Measurements from ENCODE around the gene CCDC13. TPM values are rescaled to one million over a fixed set of nuclear protein-coding genes. Genes with fewer than 3 reads are reported as not detected.

CCDC13 gene
- total RNA-seq, 1 experiment from 2014 or later: 0.82 TPM

- in situ Hi-C loops (cut with HindIII; ENCODE audit: low pct_unique_long_range_greater_than_20kb, low sequenced_read_pairs) (no loop called here), intact Hi-C loops (cut with micrococcal nuclease; ENCODE audit: unreplicated experiment) (no loop called here)
- Histone ChIP-seq H3K4me3 (ENCODE audit: low read depth in 2 of 2, low read length in 2 of 2) (no peak overlapping the region), H3K36me3 (ENCODE audit: control insufficient read depth, insufficient read depth, low read length) (no peaks in the 10 kb centered on the region), H3K4me1 (ENCODE audit: control insufficient read depth, insufficient read depth, low read length) (no peaks in the 10 kb centered on the region), H3K9me3 (ENCODE audit: control insufficient read depth, insufficient read depth, low read depth, low read length) (no peaks in the 10 kb centered on the region), H3K27me3 (ENCODE audit: control insufficient read depth, insufficient read depth, low read length) (no peaks in the 10 kb centered on the region), H3K27ac (ENCODE audit: low read length) (no peak overlapping the region)
- DNase-seq (ENCODE audit: low read depth, low spot score) (no peak), ATAC-seq (no peak)
- no peak for TF ChIP-seq POLR2AphosphoS5 (IDR thresholded peaks at IDR 0.05; ENCODE audit: low read depth, low read length)
- TF ChIP-seq, protein P1, sequence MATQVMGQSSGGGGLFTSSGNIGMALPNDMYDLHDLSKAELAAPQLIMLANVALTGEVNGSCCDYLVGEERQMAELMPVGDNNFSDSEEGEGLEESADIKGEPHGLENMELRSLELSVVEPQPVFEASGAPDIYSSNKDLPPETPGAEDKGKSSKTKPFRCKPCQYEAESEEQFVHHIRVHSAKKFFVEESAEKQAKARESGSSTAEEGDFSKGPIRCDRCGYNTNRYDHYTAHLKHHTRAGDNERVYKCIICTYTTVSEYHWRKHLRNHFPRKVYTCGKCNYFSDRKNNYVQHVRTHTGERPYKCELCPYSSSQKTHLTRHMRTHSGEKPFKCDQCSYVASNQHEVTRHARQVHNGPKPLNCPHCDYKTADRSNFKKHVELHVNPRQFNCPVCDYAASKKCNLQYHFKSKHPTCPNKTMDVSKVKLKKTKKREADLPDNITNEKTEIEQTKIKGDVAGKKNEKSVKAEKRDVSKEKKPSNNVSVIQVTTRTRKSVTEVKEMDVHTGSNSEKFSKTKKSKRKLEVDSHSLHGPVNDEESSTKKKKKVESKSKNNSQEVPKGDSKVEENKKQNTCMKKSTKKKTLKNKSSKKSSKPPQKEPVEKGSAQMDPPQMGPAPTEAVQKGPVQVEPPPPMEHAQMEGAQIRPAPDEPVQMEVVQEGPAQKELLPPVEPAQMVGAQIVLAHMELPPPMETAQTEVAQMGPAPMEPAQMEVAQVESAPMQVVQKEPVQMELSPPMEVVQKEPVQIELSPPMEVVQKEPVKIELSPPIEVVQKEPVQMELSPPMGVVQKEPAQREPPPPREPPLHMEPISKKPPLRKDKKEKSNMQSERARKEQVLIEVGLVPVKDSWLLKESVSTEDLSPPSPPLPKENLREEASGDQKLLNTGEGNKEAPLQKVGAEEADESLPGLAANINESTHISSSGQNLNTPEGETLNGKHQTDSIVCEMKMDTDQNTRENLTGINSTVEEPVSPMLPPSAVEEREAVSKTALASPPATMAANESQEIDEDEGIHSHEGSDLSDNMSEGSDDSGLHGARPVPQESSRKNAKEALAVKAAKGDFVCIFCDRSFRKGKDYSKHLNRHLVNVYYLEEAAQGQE (IDR thresholded peaks at IDR 0.05; ENCODE audit: insufficient read depth in 1 of 2, low read depth in 2 of 2, low read length in 1 of 2): no peak
- TF ChIP-seq, protein P2, sequence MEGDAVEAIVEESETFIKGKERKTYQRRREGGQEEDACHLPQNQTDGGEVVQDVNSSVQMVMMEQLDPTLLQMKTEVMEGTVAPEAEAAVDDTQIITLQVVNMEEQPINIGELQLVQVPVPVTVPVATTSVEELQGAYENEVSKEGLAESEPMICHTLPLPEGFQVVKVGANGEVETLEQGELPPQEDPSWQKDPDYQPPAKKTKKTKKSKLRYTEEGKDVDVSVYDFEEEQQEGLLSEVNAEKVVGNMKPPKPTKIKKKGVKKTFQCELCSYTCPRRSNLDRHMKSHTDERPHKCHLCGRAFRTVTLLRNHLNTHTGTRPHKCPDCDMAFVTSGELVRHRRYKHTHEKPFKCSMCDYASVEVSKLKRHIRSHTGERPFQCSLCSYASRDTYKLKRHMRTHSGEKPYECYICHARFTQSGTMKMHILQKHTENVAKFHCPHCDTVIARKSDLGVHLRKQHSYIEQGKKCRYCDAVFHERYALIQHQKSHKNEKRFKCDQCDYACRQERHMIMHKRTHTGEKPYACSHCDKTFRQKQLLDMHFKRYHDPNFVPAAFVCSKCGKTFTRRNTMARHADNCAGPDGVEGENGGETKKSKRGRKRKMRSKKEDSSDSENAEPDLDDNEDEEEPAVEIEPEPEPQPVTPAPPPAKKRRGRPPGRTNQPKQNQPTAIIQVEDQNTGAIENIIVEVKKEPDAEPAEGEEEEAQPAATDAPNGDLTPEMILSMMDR (IDR thresholded peaks at IDR 0.05): no peak
- TF ChIP-seq SIN3A (IDR thresholded peaks at IDR 0.05; ENCODE audit: borderline replicate concordance, insufficient read depth, low read depth, low read length): no peak
- TF ChIP-seq TCF7L2 (IDR thresholded peaks at IDR 0.05; ENCODE audit: low read depth, low read length): no peak
- no TSS peak for BruUV-seq (replicated peaks)
- ChIA-PET CTCF (no interaction called here), POLR2A (no interaction called here)
Observed at GRCh38 chr3:42734263-42734860, 38.7 kb downstream of the CCDC13 start.

GRCh38 chr3:42733501-42734262 lies 39.4 kb downstream of the CCDC13 start:
- no peak overlapping the region for H3K27ac ChIP-seq (ENCODE audit: low read length)
- no peak overlapping the region for H3K4me3 ChIP-seq (ENCODE audit: low read depth in 2 of 2, low read length in 2 of 2)
- DNase-seq (ENCODE audit: low read depth, low spot score) (no peak), ATAC-seq (no peak)
- CTCF ChIA-PET: no interaction called here
- BruUV-seq (replicated peaks): no TSS peak
- H3K9me3 ChIP-seq (ENCODE audit: control insufficient read depth, insufficient read depth, low read depth, low read length): no peaks in the 10 kb centered on the region
- H3K4me1 ChIP-seq (ENCODE audit: control insufficient read depth, insufficient read depth, low read length): no peaks in the 10 kb centered on the region
- intact Hi-C loops (cut with micrococcal nuclease; ENCODE audit: unreplicated experiment): no loop called here
- in situ Hi-C loops (cut with HindIII; ENCODE audit: low pct_unique_long_range_greater_than_20kb, low sequenced_read_pairs): no loop called here
- H3K36me3 ChIP-seq (ENCODE audit: control insufficient read depth, insufficient read depth, low read length): no peaks in the 10 kb centered on the region
- TF ChIP-seq, protein P1 (IDR thresholded peaks at IDR 0.05; ENCODE audit: insufficient read depth in 1 of 2, low read depth in 2 of 2, low read length in 1 of 2): no peak
- TF ChIP-seq SIN3A (IDR thresholded peaks at IDR 0.05; ENCODE audit: borderline replicate concordance, insufficient read depth, low read depth, low read length) (no peak), TCF7L2 (IDR thresholded peaks at IDR 0.05; ENCODE audit: low read depth, low read length) (no peak), POLR2AphosphoS5 (IDR thresholded peaks at IDR 0.05; ENCODE audit: low read depth, low read length) (no peak)
- TF ChIP-seq, protein P2 (IDR thresholded peaks at IDR 0.05): no peak
- POLR2A ChIA-PET: no interaction called here
- H3K27me3 ChIP-seq (ENCODE audit: control insufficient read depth, insufficient read depth, low read length): no peaks in the 10 kb centered on the region
